HepG2 (cell line): ENCODE results near the gene PPP2R5B. TPM values are rescaled to one million over a fixed set of nuclear protein-coding genes. Genes with fewer than 3 reads are reported as not detected.

ENCODE experiments used
- CCAR2 ChIP-seq: fragments of 200-400 bp; formaldehyde crosslinking; optimal IDR thresholded peaks from 2 replicates; pipeline ENCODE3; 2018; ENCODE audit warnings: low read depth, mild to moderate bottlenecking, low read length, moderate library complexity
- CEBPG ChIP-seq: IDR thresholded peaks from 2 replicates; pipeline ENCODE4 v1.6.1; 2016
- EEA1 ChIP-seq: sonication (generic); formaldehyde crosslinking; IDR thresholded peaks from 2 replicates; pipeline ENCODE4 v1.5.1; 2020; ENCODE audit warnings: mild to moderate bottlenecking, missing genetic modification reagents, borderline replicate concordance
- KLF15 ChIP-seq: sonication (generic); formaldehyde crosslinking; IDR thresholded peaks from 2 replicates; pipeline ENCODE4 v1.8.1; 2023; ENCODE audit warnings: borderline replicate concordance, mild to moderate bottlenecking, inconsistent platforms, missing genetic modification reagents, mixed read lengths
- NR3C1 ChIP-seq: sonication (generic); formaldehyde crosslinking; IDR thresholded peaks from 2 replicates; pipeline ENCODE4 v1.4.0; 2020; ENCODE audit warnings: missing genetic modification reagents
- POLR2AphosphoS5 ChIP-seq: IDR thresholded peaks from 2 replicates; pipeline ENCODE4 v1.6.1; 2012; ENCODE audit warnings: low read depth, low read length
- PTBP1 ChIP-seq: fragments of 200-400 bp; formaldehyde crosslinking; IDR thresholded peaks from 2 replicates; pipeline ENCODE4 v1.6.1; 2018; ENCODE audit warnings: low read length, low read depth; ENCODE audit not compliant: poor library complexity, severe bottlenecking
- RXRA ChIP-seq: sonication (generic); formaldehyde crosslinking; IDR thresholded peaks from 2 replicates; pipeline ENCODE4 v1.5.1; 2020; ENCODE audit warnings: missing genetic modification reagents
- SOX5 ChIP-seq: IDR thresholded peaks from 2 replicates; pipeline ENCODE4 v1.6.1; 2016; ENCODE audit warnings: borderline replicate concordance
- TP53 ChIP-seq: sonication (generic); formaldehyde crosslinking; conservative IDR thresholded peaks from 2 replicates; pipeline ENCODE4 v1.4.0; 2020; ENCODE audit warnings: missing genetic modification reagents
- ZFYVE20 ChIP-seq: sonication (generic); formaldehyde crosslinking; IDR thresholded peaks from 2 replicates; pipeline ENCODE4 v1.8.0; 2023; ENCODE audit warnings: low read depth, mild to moderate bottlenecking, moderate library complexity, missing genetic modification reagents, borderline replicate concordance
- ZMYM3 ChIP-seq: sonication (generic); formaldehyde crosslinking; IDR thresholded peaks from 2 replicates; pipeline ENCODE4 v1.5.1; 2020; ENCODE audit warnings: mild to moderate bottlenecking, missing genetic modification reagents
- ZNF34 ChIP-seq: sonication (generic); formaldehyde crosslinking; IDR thresholded peaks from 2 replicates; pipeline ENCODE4 v1.4.0; 2020; ENCODE audit warnings: mild to moderate bottlenecking, missing genetic modification reagents, borderline replicate concordance
- ZNF468 ChIP-seq: sonication (generic); formaldehyde crosslinking; IDR thresholded peaks from 2 replicates; pipeline ENCODE4 v1.8.0; 2022; ENCODE audit warnings: mild to moderate bottlenecking, moderate library complexity, missing genetic modification reagents
- ZNF510 ChIP-seq: sonication (generic); formaldehyde crosslinking; IDR thresholded peaks from 2 replicates; pipeline ENCODE4 v1.4.0; 2020; ENCODE audit warnings: low read depth, mild to moderate bottlenecking, missing genetic modification reagents
- ZNF674 ChIP-seq: sonication (generic); formaldehyde crosslinking; IDR thresholded peaks from 2 replicates; pipeline ENCODE4 v1.5.0; 2020; ENCODE audit warnings: low read depth, mild to moderate bottlenecking, missing genetic modification reagents
- ZNF709 ChIP-seq: sonication (generic); formaldehyde crosslinking; IDR thresholded peaks from 2 replicates; pipeline ENCODE4 v1.5.0; 2020; ENCODE audit warnings: mild to moderate bottlenecking, missing genetic modification reagents
- ZNF883 ChIP-seq: sonication (generic); formaldehyde crosslinking; IDR thresholded peaks from 2 replicates; pipeline ENCODE4 v1.5.1; 2020; ENCODE audit warnings: mild to moderate bottlenecking, missing genetic modification reagents; ENCODE audit errors: not compliant biosample characterization
- polyA plus RNA-seq, 8 experiments: library from polyadenylated mRNA; depleted of rRNA in 3 of 8; stranded (reverse) in 7 of 8; unstranded in 1 of 8; fragments of >200 nt; fragmentation: Illumina TruSeq in 4 of 8; extraction: Trizol in 4 of 8; gene quantifications; 2 replicates each; pipeline versions ENCODE4 v1.2.1 to v1.2.3, GENCODE V29; 2011 to 2016; ENCODE audit warnings: low read depth in 4 of 8, missing spikeins in 1 of 8, mixed read lengths in 1 of 8; ENCODE audit not compliant: insufficient read depth in 1 of 8
- total RNA-seq, 5 experiments: library from RNA; depleted of rRNA; stranded (reverse); fragments of >200 nt; fragmentation: Illumina TruSeq; extraction: Trizol; gene quantifications; 2 replicates each; pipeline ENCODE4 v1.2.3, GENCODE V29; 2016; ENCODE audit warnings: low read depth in 1 of 5
- TF ChIP-seq, protein P1 (sequence below): sonication (generic); formaldehyde crosslinking; IDR thresholded peaks from 2 replicates; pipeline ENCODE4 v1.9.0; 2022; ENCODE audit warnings: missing genetic modification reagents, mild to moderate bottlenecking, borderline replicate concordance
- TF ChIP-seq, protein P2 (sequence below): sonication (generic); formaldehyde crosslinking; IDR thresholded peaks from 2 replicates; pipeline ENCODE4 v1.5.1; 2020; ENCODE audit warnings: missing genetic modification reagents, mild to moderate bottlenecking, borderline replicate concordance
- TF ChIP-seq, protein P3 (sequence below): sonication (generic); formaldehyde crosslinking; IDR thresholded peaks from 2 replicates; pipeline ENCODE4 v1.9.0; 2021; ENCODE audit warnings: missing genetic modification reagents, borderline replicate concordance
- TF ChIP-seq, protein P4 (sequence below): sonication (generic); formaldehyde crosslinking; IDR thresholded peaks from 2 replicates; pipeline ENCODE4 v1.4.0; 2020; ENCODE audit warnings: mild to moderate bottlenecking, low read depth, missing genetic modification reagents

PPP2R5B gene
- total and polyA plus RNA-seq, 2 of the 13 experiments (the other 11 are each of a cell fraction or from before 2014, with no cell fraction given), result 2.3 to 8.3 TPM

DNA sequence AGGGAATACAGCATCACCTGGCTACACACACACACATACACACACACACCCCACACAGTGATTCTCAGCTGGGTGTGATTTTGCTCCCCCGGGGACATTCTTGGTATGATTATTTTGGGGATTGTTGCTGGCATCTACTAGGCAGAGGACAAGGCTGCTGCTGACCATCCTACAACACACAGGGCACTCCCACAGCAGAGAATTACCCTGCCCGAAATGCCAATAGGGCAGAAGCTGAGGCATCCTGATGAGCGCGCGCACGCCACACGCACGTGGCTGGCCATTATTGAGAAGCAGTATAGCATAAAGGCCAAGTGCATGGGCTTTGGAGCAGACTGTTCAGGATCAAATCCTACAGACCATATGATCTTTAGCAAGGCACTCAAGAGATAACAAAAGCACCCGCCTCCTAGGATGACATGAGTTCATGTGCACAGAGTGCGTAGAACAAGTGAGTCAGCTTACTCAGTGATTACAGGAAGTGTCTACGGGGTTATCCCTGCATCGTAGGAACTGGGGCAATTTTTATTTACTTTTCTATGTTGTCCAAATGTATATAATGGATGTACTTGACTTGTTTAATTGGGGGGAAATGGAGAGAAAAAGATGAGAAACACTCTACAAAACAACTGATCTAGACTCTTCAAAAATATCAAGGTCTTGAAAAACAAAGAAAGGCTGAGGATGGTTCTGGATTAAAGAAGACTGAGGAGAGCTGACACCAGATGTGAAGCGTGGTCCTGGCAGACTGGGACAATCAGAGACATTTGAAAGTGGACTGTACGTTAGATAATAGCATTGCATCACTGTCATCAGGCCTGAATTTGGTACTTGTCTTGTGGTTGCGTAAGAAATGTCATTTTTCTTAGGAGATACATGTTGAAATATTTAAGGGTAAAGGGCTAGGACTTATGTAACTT is 38.9 kb upstream of the PPP2R5B start (continued):
- TF ChIP-seq, protein P1, sequence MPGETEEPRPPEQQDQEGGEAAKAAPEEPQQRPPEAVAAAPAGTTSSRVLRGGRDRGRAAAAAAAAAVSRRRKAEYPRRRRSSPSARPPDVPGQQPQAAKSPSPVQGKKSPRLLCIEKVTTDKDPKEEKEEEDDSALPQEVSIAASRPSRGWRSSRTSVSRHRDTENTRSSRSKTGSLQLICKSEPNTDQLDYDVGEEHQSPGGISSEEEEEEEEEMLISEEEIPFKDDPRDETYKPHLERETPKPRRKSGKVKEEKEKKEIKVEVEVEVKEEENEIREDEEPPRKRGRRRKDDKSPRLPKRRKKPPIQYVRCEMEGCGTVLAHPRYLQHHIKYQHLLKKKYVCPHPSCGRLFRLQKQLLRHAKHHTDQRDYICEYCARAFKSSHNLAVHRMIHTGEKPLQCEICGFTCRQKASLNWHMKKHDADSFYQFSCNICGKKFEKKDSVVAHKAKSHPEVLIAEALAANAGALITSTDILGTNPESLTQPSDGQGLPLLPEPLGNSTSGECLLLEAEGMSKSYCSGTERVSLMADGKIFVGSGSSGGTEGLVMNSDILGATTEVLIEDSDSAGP (CRISPR knock-in tag), result 0 out of 2 replicates have a peak, but pooled peaks have one; percentile 13
- no peak for TF ChIP-seq ZNF510 (CRISPR knock-in tag)
- TF ChIP-seq CCAR2, result no peak
- peak; percentile 90 for TF ChIP-seq CEBPG
- no peak for TF ChIP-seq ZNF674 (CRISPR knock-in tag)
- peak; percentile 80 for TF ChIP-seq SOX5
- TF ChIP-seq ZNF709 (CRISPR knock-in tag), result no peak
- TF ChIP-seq, protein P2, sequence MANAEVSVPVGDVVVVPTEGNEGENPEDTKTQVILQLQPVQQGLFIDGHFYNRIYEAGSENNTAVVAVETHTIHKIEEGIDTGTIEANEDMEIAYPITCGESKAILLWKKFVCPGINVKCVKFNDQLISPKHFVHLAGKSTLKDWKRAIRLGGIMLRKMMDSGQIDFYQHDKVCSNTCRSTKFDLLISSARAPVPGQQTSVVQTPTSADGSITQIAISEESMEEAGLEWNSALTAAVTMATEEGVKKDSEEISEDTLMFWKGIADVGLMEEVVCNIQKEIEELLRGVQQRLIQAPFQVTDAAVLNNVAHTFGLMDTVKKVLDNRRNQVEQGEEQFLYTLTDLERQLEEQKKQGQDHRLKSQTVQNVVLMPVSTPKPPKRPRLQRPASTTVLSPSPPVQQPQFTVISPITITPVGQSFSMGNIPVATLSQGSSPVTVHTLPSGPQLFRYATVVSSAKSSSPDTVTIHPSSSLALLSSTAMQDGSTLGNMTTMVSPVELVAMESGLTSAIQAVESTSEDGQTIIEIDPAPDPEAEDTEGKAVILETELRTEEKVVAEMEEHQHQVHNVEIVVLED (CRISPR knock-in tag), result no peak
- no peak for TF ChIP-seq ZNF34 (CRISPR knock-in tag)
- TF ChIP-seq ZNF883 (CRISPR knock-in tag), result no peak
- TF ChIP-seq, protein P3, sequence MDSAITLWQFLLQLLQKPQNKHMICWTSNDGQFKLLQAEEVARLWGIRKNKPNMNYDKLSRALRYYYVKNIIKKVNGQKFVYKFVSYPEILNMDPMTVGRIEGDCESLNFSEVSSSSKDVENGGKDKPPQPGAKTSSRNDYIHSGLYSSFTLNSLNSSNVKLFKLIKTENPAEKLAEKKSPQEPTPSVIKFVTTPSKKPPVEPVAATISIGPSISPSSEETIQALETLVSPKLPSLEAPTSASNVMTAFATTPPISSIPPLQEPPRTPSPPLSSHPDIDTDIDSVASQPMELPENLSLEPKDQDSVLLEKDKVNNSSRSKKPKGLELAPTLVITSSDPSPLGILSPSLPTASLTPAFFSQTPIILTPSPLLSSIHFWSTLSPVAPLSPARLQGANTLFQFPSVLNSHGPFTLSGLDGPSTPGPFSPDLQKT (CRISPR knock-in tag), result no peak
- no peak for TF ChIP-seq TP53 (CRISPR knock-in tag)
- no peak for TF ChIP-seq PTBP1
- TF ChIP-seq, protein P4, sequence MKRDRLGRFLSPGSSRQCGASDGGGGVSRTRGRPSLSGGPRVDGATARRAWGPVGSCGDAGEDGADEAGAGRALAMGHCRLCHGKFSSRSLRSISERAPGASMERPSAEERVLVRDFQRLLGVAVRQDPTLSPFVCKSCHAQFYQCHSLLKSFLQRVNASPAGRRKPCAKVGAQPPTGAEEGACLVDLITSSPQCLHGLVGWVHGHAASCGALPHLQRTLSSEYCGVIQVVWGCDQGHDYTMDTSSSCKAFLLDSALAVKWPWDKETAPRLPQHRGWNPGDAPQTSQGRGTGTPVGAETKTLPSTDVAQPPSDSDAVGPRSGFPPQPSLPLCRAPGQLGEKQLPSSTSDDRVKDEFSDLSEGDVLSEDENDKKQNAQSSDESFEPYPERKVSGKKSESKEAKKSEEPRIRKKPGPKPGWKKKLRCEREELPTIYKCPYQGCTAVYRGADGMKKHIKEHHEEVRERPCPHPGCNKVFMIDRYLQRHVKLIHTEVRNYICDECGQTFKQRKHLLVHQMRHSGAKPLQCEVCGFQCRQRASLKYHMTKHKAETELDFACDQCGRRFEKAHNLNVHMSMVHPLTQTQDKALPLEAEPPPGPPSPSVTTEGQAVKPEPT (CRISPR knock-in tag), result no peak
- TF ChIP-seq ZNF468 (CRISPR knock-in tag), result no peak
- no peak for TF ChIP-seq ZMYM3 (CRISPR knock-in tag)
- TF ChIP-seq KLF15 (CRISPR knock-in tag), result no peak
- no peak for TF ChIP-seq POLR2AphosphoS5
- TF ChIP-seq ZFYVE20, result no peak
- TF ChIP-seq EEA1 (CRISPR knock-in tag), result no peak
- TF ChIP-seq RXRA (CRISPR knock-in tag), result peak; percentile 66; the same call in 1 of the 2 replicates
- TF ChIP-seq NR3C1 (CRISPR knock-in tag), result no peak
